Ishikawa (cell line): ENCODE data around the gene ASTN2.

Experiments
- CEBPB ChIP-seq: IDR thresholded peaks from 2 replicates; pipeline ENCODE4 v1.6.1; 2012
- CREB1 ChIP-seq: IDR thresholded peaks from 2 replicates; pipeline ENCODE4 v1.6.1; 2012; ENCODE audit warnings: low read depth
- EGR1 ChIP-seq: IDR thresholded peaks from 2 replicates; pipeline ENCODE4 v1.6.1; 2012
- EP300 ChIP-seq: IDR thresholded peaks from 2 replicates; pipeline ENCODE4 v1.6.1; 2012; ENCODE audit warnings: borderline replicate concordance
- FOXM1 ChIP-seq: IDR thresholded peaks from 2 replicates; pipeline ENCODE4 v1.6.1; 2012; ENCODE audit warnings: low read depth, borderline replicate concordance
- MAX ChIP-seq: IDR thresholded peaks from 2 replicates; pipeline ENCODE4 v1.6.1; 2012
- RAD21 ChIP-seq: IDR thresholded peaks from 2 replicates; pipeline ENCODE4 v1.6.1; 2012; ENCODE audit warnings: low read depth
- REST ChIP-seq: IDR thresholded peaks from 2 replicates; pipeline ENCODE4 v1.6.1; 2012; ENCODE audit warnings: low read depth, mild to moderate bottlenecking
- TAF1 ChIP-seq: IDR thresholded peaks from 2 replicates; pipeline ENCODE4 v1.6.1; 2012; ENCODE audit warnings: low read depth, mild to moderate bottlenecking
- TCF12 ChIP-seq: IDR thresholded peaks from 2 replicates; pipeline ENCODE4 v1.6.1; 2012; ENCODE audit warnings: low read depth
- TEAD4 ChIP-seq: IDR thresholded peaks from 2 replicates; pipeline ENCODE4 v1.6.1; 2012
- YY1 ChIP-seq: IDR thresholded peaks from 2 replicates; pipeline ENCODE4 v1.6.1; 2012; ENCODE audit warnings: low read depth
- ZBTB7A ChIP-seq: IDR thresholded peaks from 2 replicates; pipeline ENCODE4 v1.6.1; 2012; ENCODE audit warnings: low read depth

- TF ChIP-seq CEBPB (no peak), MAX (no peak), REST (no peak), CREB1 (no peak), RAD21 (no peak), TEAD4 (no peak), EGR1 (no peak), TAF1 (no peak), EP300 (no peak), YY1 (no peak), FOXM1 (no peak), TCF12 (no peak), ZBTB7A (no peak)
Observed at GRCh38 chr9:117074342-117074662, 340.6 kb downstream of the ASTN2 start.
